HG02970 (cell line): ENCODE results near the gene TTK.
"Not testable (repeated sequence)": the region's sequence is repeated elsewhere in the genome, so short reads cannot be mapped to it uniquely, and the experiment has no call there.

Experiments used
- ATAC-seq: cut with Tn5 transposase; IDR thresholded peaks from one replicate; pipeline ENCODE4 v1.9.1; 2021; ENCODE audit warnings: mild to moderate bottlenecking, moderate library complexity, moderate number of reproducible peaks; ENCODE audit not compliant: unreplicated experiment, low FRiP score

The TTK gene

DNA sequence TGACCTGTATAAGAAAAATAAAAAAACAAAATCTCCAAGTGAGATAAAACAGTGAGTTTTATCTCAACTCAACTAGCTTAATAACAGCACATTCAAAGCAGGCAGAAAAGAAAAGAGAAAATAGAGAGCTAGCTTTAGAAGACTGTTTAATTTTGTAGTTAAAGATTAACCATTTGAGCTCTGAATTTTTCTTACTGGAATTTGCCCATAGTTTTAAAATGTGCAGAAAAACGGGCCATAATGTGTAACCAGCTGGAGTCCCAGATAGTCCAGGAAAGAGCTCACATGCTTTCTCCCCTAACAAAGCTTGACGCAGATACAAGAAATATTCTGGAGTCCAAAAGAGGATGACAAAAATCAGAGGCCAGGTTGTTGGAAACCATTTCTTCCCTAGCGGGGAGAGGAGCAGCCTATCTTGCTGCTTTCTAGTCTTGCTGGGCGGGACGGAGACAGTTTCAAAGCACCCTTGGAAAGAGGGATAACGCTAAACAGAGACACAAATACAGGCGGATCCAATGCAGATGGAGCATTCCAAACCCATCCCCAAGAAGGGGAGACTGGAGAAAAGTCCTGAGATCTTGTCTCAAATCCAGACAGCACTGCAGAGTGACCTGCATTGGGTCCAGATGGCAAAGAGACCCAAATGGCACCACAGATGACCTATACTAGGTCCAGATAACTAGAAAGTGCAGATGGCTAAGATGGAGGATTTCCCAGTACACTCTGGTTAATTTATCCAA is 16.1 kb downstream of the TTK start:
- no peak for ATAC-seq

DNA sequence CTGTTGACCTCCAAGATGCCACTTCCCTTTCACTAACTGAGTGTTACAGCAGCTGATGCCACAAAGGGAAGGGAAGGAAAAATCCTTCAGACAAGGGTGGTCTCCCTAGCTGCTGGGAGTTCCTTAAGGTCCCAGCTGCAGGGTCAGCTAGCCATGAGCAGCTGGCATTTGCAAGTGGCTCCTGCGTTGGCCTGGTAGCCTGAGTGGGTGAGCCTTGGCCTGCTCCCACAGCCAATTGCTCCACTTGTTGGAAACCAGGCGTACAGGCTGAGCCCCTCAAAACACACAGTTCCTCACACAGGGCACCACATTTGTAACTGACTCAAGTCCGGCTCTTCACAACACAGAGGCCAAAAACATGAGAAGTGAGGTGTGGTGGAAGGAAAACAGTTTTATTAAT is 16.7 kb downstream of the TTK start:
- no peak for ATAC-seq

- no peak for ATAC-seq
These were observed 17.1 kb downstream of the TTK start for GRCh38 chr6:80021591-80021990.

- ATAC-seq = no peak
These were observed 18.4 kb downstream of the TTK start for GRCh38 chr6:80022803-80023202.

GRCh38 chr6:80028589-80028988 is 24.1 kb downstream of the TTK start:
- ATAC-seq = no peak

DNA sequence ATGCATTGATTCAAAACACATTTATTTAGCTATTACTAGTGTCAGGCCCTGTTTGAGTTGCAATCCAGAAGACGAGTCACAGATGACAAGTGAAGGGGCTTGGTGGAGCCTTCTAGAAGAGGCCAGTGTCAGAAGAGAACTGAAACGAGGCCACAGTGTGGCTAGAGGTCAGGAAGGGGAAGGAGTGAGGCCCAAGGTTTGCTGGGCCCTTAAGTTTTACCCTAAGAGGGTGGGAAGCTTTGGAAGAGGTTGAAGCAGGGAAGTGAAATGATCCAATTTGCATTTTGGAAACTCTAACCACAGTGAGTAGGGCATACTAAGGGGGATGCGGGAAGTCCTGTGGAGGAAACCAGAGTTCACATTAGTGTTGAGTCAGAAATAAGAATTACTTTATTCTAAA is 25.0 kb downstream of the TTK start:
- ATAC-seq = no peak

DNA sequence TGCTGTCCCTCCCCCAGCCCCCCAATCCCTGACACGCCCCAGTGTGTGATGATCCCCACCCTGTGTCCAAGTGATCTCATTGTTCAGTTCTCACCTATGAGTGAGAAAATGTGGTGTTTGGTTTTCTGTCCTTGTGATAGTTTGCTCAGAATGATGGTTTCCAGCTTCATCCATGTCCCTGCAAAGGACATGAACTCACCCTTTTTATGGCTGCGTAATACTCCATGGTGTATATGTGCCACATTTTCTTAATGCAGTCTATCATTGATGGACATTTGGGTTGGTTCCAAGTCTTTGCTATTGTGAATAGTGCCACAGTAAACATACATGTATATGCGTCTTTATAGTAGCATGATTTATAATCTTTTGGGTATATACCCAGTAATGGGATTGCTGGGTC is 43.8 kb downstream of the TTK start:
- ATAC-seq = not testable (repeated sequence)

DNA sequence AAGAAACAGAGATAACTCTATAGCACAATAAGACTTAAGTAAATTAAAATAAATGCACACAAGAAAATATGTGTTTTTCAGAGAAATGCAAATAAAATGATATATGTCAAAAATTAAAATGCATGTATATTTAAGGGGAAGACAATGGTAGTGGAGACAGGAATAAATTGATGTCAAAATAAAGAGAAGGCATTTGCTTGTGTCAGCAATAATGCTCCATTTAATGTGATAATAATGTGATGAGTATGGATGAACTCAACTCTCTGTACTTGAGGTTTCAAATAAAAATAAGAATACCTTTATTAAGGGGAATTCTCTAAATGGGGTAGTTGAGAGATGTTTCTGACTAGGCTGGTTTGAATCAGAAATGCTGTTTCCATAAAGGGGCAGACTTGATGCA is 56.3 kb downstream of the TTK start:
- ATAC-seq = no peak

GRCh38 chr6:80068146-80068545 is 63.7 kb downstream of the TTK start:
- ATAC-seq = not testable (repeated sequence)

DNA sequence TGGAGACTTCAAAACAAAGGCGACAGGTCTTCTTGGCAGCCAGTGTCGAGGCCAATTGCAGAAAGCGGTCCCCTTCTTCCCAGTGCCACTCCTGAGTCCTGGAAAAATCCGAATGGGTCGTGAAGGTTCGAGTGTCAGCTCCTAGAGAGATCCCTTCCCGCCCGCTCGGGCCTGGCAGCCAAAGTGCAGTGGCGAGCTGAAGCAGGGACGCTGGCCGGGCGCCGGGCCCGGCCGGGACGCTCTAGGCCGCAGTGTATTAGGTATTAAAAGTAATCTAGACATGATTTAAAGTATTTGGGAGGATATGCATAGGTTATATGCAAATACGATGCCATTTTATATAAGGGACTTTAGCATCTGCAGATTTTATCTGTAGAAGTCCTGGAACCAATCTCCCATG is 66.0 kb downstream of the TTK start:
- ATAC-seq = not testable (repeated sequence)

DNA sequence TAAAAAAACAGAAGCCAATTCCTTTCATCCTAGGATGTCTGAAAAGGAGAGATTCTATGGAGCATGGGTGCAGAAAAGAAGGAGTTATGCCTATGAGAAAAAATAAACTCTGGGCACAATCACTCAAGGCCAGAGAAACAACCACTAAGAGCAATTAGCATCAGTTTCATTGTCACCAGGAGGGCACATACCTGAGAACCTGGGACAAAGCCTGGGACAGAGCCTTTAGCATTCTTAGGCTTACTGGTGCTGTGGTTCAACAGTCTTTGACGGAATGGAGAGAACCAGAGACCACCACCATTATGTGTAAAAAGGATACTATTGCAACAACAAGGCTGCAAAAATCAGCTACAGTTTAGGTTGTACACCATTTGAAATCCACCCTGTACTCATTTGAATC is 72.6 kb downstream of the TTK start:
- no peak for ATAC-seq

DNA sequence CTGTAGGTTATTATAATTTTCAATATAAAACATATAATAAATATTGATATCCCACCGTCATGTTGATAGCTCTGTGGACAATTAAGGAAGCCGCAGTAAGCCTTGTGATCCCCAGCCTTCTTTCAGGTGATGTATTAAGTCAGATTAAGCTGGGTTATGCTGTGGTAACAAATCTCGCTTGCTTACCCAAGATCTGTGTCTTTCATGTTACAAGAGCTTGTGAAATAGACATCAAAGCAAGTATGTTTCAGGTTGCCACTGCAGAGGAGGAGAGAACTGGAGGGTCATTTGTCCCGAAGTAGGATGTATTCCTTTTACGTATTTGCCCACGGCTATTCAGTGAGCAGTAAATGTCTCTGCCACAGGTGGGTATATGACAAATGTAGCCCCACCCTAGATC is 84.2 kb downstream of the TTK start:
- ATAC-seq = no peak

DNA sequence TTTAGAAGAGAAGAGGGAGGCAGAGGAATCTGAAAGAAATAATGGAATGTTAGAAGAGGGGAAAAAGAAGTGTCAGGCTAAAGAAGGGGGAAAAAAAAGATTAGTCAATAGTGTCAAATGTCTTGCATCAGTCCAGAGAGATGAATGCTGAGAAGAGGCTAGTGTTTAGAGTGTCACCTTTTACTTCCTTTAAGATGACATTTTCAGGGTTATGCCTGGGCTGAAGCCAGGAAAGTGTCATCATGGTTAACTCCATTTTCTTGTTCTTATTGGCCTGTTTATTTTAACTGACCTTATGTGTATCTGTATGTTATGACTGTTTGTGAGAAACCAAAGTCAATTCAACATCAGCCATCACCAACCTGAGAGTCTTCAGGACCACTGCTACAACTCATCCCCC is 87.1 kb downstream of the TTK start:
- no peak for ATAC-seq
